ENCODE measurements around the gene LSM14B.

- TF ChIP-seq POLR2A (IDR thresholded peaks at IDR 0.05) (no peak), CTCF (IDR thresholded peaks at IDR 0.05) (no peak), EP300 (IDR thresholded peaks at IDR 0.05) (no peak), POLR2AphosphoS5 (IDR thresholded peaks at IDR 0.05) (no peak)
These were observed 16.7 kb upstream of the LSM14B start for GRCh38 chr20:62105592-62105991.
